ENCODE measurements around the gene DCTN1. TPM values are rescaled to one million over a fixed set of nuclear protein-coding genes. Genes with fewer than 3 reads are reported as not detected.

The DCTN1 gene
- total RNA-seq, 1 donor from 2014 or later: 182 TPM

GRCh38 chr2:74372674-74373073, 7.4 kb downstream of the DCTN1 start:
- peaks cover 53% of the 10 kb centered on the region for H3K36me3 Mint-ChIP-seq (ENCODE audit: unreplicated experiment)
- no peak for TF ChIP-seq CTCF (IDR thresholded peaks at IDR 0.05)
- H3K4me1 Mint-ChIP-seq (ENCODE audit: unreplicated experiment): peaks cover 13% of the 10 kb centered on the region
- H3K4me3 Mint-ChIP-seq (ENCODE audit: unreplicated experiment): no peak overlapping the region
- no peaks in the 10 kb centered on the region for H3K9me3 Mint-ChIP-seq (ENCODE audit: unreplicated experiment)
- no peaks in the 10 kb centered on the region for H3K27me3 Mint-ChIP-seq (ENCODE audit: unreplicated experiment)
- no peak overlapping the region for H3K27ac Mint-ChIP-seq (ENCODE audit: unreplicated experiment)
- no peak for DNase-seq (ENCODE audit: extremely low spot score, unreplicated experiment)

- TF ChIP-seq CTCF (IDR thresholded peaks at IDR 0.05): no peak
- H3K27me3 Mint-ChIP-seq (ENCODE audit: unreplicated experiment): no peaks in the 10 kb centered on the region
- DNase-seq (ENCODE audit: extremely low spot score, unreplicated experiment): no peak
- peaks cover 13% of the 10 kb centered on the region for H3K4me1 Mint-ChIP-seq (ENCODE audit: unreplicated experiment)
- peaks cover 55% of the 10 kb centered on the region for H3K36me3 Mint-ChIP-seq (ENCODE audit: unreplicated experiment)
- no peaks in the 10 kb centered on the region for H3K9me3 Mint-ChIP-seq (ENCODE audit: unreplicated experiment)
- H3K4me3 Mint-ChIP-seq (ENCODE audit: unreplicated experiment): no peak overlapping the region
- H3K27ac Mint-ChIP-seq (ENCODE audit: unreplicated experiment): no peak overlapping the region
These were observed 8.7 kb downstream of the DCTN1 start for GRCh38 chr2:74371421-74371820.

GRCh38 chr2:74369976-74370375, 10.1 kb downstream of the DCTN1 start:
- Mint-ChIP-seq H3K9me3 (ENCODE audit: unreplicated experiment) (no peaks in the 10 kb centered on the region), H3K4me3 (ENCODE audit: unreplicated experiment) (no peak overlapping the region), H3K27ac (ENCODE audit: unreplicated experiment) (no peak overlapping the region), H3K36me3 (ENCODE audit: unreplicated experiment) (peaks cover 59% of the 10 kb centered on the region), H3K4me1 (ENCODE audit: unreplicated experiment) (peaks cover 12% of the 10 kb centered on the region), H3K27me3 (ENCODE audit: unreplicated experiment) (no peaks in the 10 kb centered on the region)
- DNase-seq (ENCODE audit: extremely low spot score, unreplicated experiment): no peak
- TF ChIP-seq CTCF (IDR thresholded peaks at IDR 0.05): no peak

- Mint-ChIP-seq H3K4me1 (ENCODE audit: unreplicated experiment) (peaks cover 6% of the 10 kb centered on the region), H3K27me3 (ENCODE audit: unreplicated experiment) (no peaks in the 10 kb centered on the region), H3K36me3 (ENCODE audit: unreplicated experiment) (peaks cover 69% of the 10 kb centered on the region), H3K4me3 (ENCODE audit: unreplicated experiment) (no peak overlapping the region), H3K9me3 (ENCODE audit: unreplicated experiment) (no peaks in the 10 kb centered on the region), H3K27ac (ENCODE audit: unreplicated experiment) (no peak overlapping the region)
- TF ChIP-seq CTCF (IDR thresholded peaks at IDR 0.05): no peak
- DNase-seq (ENCODE audit: extremely low spot score, unreplicated experiment): no peak
These were observed 11.6 kb downstream of the DCTN1 start for GRCh38 chr2:74368499-74368898.

GRCh38 chr2:74367789-74368188, 12.3 kb downstream of the DCTN1 start:
- H3K4me3 Mint-ChIP-seq (ENCODE audit: unreplicated experiment): no peak overlapping the region
- peaks cover 72% of the 10 kb centered on the region for H3K36me3 Mint-ChIP-seq (ENCODE audit: unreplicated experiment)
- H3K27me3 Mint-ChIP-seq (ENCODE audit: unreplicated experiment): no peaks in the 10 kb centered on the region
- no peak overlapping the region for H3K27ac Mint-ChIP-seq (ENCODE audit: unreplicated experiment)
- TF ChIP-seq CTCF (IDR thresholded peaks at IDR 0.05): no peak
- H3K4me1 Mint-ChIP-seq (ENCODE audit: unreplicated experiment): no peaks in the 10 kb centered on the region
- no peaks in the 10 kb centered on the region for H3K9me3 Mint-ChIP-seq (ENCODE audit: unreplicated experiment)
- peak; percentile 67 for DNase-seq (ENCODE audit: extremely low spot score, unreplicated experiment)

Data from osteocyte (in vitro differentiated cells).